ENCODE measurements around the gene TP73. TPM values are rescaled to one million over a fixed set of nuclear protein-coding genes. Genes with fewer than 3 reads are reported as not detected.

The TP73 gene
- total RNA-seq (2022) = 0.37 and 0.82 TPM in 2 replicates
- percentile 11 among the genes with signal in this experiment for Bru-seq, nascent RNA
- percentile 11 among the genes with signal in this experiment for BruChase-seq, experiment 1, labeled RNA remaining after a 6-hour chase
- percentile 13 among the genes with signal in this experiment for BruChase-seq, experiment 2, labeled RNA remaining after a 2-hour chase
- long read RNA-seq, partial matches to known transcripts = 1 of 1 reads
- long read RNA-seq, other reads (novel, unspliced or antisense) = 0 of 1 reads

GRCh38 chr1:3651930-3652547 is at the start of gene TP73:
TSS of gene TP73 (plus strand) at chr1:3652516. CDS start at chr1:3682366, 29,850 bp downstream.
- Mint-ChIP-seq H3K9me3 (ENCODE audit: unreplicated experiment) (no peaks in the 10 kb centered on the region), H3K4me3 (ENCODE audit: unreplicated experiment) (peak within 1 kb of the TSS; percentile 43), H3K27ac (ENCODE audit: low read depth, unreplicated experiment) (no peak within 1 kb of the TSS), H3K36me3 (ENCODE audit: insufficient read depth, unreplicated experiment) (peaks cover 5% of the 10 kb centered on the region), H3K4me1 (ENCODE audit: insufficient read depth, unreplicated experiment) (peaks cover 7% of the 10 kb centered on the region), H3K27me3 (ENCODE audit: insufficient read depth, unreplicated experiment) (no peaks in the 10 kb centered on the region)
- ChIA-PET POLR2A (no interaction called here), CTCF (interaction anchor here (1.2 to 1.3 kb wide), 2 partner anchors 15 to 68 kb away, joined by 3 to 4 read pairs; no protein-coding TSS in a partner anchor)
- no TSS peak for BruUV-seq (replicated peaks)
- TF ChIP-seq CTCF (IDR thresholded peaks at IDR 0.05; ENCODE audit: unreplicated experiment) = no peak
- no peak for DNase-seq (ENCODE audit: unreplicated experiment)
- intact Hi-C loops (cut with micrococcal nuclease) = no loop called here

GRCh38 chr1:3603156-3603555 is 49.2 kb upstream of the TP73 start:
- Mint-ChIP-seq H3K4me3 (ENCODE audit: unreplicated experiment) (no peak overlapping the region), H3K4me1 (ENCODE audit: insufficient read depth, unreplicated experiment) (no peaks in the 10 kb centered on the region), H3K27ac (ENCODE audit: low read depth, unreplicated experiment) (no peak overlapping the region), H3K36me3 (ENCODE audit: insufficient read depth, unreplicated experiment) (no peaks in the 10 kb centered on the region), H3K9me3 (ENCODE audit: unreplicated experiment) (no peaks in the 10 kb centered on the region), H3K27me3 (ENCODE audit: insufficient read depth, unreplicated experiment) (no peaks in the 10 kb centered on the region)
- POLR2A ChIA-PET = no interaction called here
- no peak for DNase-seq (ENCODE audit: unreplicated experiment)
- no peak for TF ChIP-seq CTCF (IDR thresholded peaks at IDR 0.05; ENCODE audit: unreplicated experiment)
- CTCF ChIA-PET = interaction anchor here (1.0 kb wide), 1 partner anchor 17 kb away, joined by 3 read pairs; no protein-coding TSS in a partner anchor
- no TSS peak for BruUV-seq (replicated peaks)
- intact Hi-C loops (cut with micrococcal nuclease) = no loop called here

- no peak for DNase-seq (ENCODE audit: unreplicated experiment)
- Mint-ChIP-seq H3K9me3 (ENCODE audit: unreplicated experiment) (no peaks in the 10 kb centered on the region), H3K27ac (ENCODE audit: low read depth, unreplicated experiment) (no peak overlapping the region), H3K36me3 (ENCODE audit: insufficient read depth, unreplicated experiment) (no peaks in the 10 kb centered on the region), H3K4me1 (ENCODE audit: insufficient read depth, unreplicated experiment) (no peaks in the 10 kb centered on the region), H3K4me3 (ENCODE audit: unreplicated experiment) (no peak overlapping the region), H3K27me3 (ENCODE audit: insufficient read depth, unreplicated experiment) (no peaks in the 10 kb centered on the region)
- POLR2A ChIA-PET = no interaction called here
- no TSS peak for BruUV-seq (replicated peaks)
- TF ChIP-seq CTCF (IDR thresholded peaks at IDR 0.05; ENCODE audit: unreplicated experiment) = no peak
- CTCF ChIA-PET = interaction anchor here (0.6 to 1.0 kb wide), 2 partner anchors 16 to 164 kb away, joined by 3 to 6 read pairs; no protein-coding TSS in a partner anchor
- intact Hi-C loops (cut with micrococcal nuclease) = no loop called here
Measured at GRCh38 chr1:3603571-3604467, 48.5 kb upstream of the TP73 start.

GRCh38 chr1:3604468-3604974 is 47.8 kb upstream of the TP73 start:
- DNase-seq (ENCODE audit: unreplicated experiment) = no peak

More at GRCh38 chr1:3604468-3604974, 47.8 kb upstream of the TP73 start:
- Mint-ChIP-seq H3K4me1 (ENCODE audit: insufficient read depth, unreplicated experiment) (no peaks in the 10 kb centered on the region), H3K9me3 (ENCODE audit: unreplicated experiment) (no peaks in the 10 kb centered on the region), H3K27me3 (ENCODE audit: insufficient read depth, unreplicated experiment) (no peaks in the 10 kb centered on the region), H3K36me3 (ENCODE audit: insufficient read depth, unreplicated experiment) (no peaks in the 10 kb centered on the region), H3K4me3 (ENCODE audit: unreplicated experiment) (no peak overlapping the region), H3K27ac (ENCODE audit: low read depth, unreplicated experiment) (no peak overlapping the region)
- TF ChIP-seq CTCF (IDR thresholded peaks at IDR 0.05; ENCODE audit: unreplicated experiment) = no peak
- ChIA-PET POLR2A (no interaction called here), CTCF (interaction anchor here (0.6 kb wide), 2 partner anchors 107 to 164 kb away, joined by 3 to 6 read pairs; no protein-coding TSS in a partner anchor)
- intact Hi-C loops (cut with micrococcal nuclease) = no loop called here
- no TSS peak for BruUV-seq (replicated peaks)
